GM19035 (cell line): ENCODE data around the gene CLIP1.
"Not testable (repeated sequence)": the region's sequence is repeated elsewhere in the genome, so short reads cannot be mapped to it uniquely, and the experiment has no call there.

Source experiments
- ATAC-seq: cut with Tn5 transposase; IDR thresholded peaks from one replicate; pipeline ENCODE4 v1.9.1; 2021; ENCODE audit not compliant: unreplicated experiment

The CLIP1 gene

DNA sequence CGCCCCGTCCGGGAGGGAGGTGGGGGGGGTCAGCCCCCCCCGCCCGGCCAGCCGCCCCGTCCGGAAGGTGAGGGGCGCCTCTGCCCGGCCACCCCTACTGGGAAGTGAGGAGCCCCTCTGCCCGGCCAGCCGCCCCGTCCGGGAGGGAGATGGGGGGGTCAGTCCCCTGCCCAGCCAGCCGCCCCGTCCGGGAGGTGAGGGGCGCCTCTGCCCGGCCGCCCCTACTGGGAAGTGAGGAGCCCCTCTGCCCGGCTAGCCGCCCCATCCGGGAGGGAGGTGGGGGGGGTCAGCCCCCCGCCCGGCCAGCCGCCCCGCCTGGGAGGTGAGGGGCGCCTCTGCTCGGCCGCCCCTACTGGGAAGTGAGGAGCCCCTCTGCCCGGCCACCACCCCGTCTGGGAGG, 64.9 kb downstream of the CLIP1 start:
- ATAC-seq, result not testable (repeated sequence)

DNA sequence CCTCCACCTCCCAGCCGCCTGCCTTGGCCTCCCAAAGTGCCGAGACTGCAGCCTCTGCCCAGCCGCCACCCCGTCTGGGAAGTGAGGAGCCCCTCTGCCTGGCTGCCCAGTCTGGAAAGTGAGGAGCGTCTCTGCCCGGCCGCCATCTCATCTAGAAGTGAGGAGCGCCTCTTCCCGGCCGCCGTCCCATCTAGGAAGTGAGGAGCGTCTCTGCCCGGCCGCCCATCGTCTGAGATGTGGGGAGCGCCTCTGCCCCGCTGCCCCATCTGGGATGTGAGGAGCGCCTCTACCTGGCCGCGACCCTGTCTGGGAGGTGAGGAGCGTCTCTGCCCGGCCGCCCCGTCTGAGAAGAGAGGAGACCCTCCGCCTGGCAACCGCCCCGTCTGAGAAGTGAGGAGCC, 65.5 kb downstream of the CLIP1 start:
- ATAC-seq, result not testable (repeated sequence)

DNA sequence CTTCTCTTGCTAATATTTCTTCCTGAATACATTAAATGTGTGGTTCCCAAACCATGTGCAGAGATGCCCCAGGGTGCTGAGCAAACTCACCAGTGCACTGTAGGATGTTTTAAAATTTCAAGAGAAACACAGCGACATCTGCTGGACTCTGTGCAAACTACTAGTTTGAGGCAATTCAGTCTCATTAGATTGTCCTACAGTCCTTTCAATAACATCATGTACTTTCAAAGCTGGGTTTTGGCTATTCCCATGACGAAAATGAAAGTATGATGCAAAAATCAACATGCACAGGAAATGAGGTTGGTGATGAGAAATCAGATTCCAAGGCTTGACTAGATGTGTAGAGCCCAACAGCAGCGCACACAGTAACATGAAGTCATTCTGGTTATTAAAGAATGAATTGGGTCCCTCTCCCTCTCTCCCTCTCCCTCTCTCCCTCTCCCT, 66.3 kb downstream of the CLIP1 start:
- ATAC-seq, result no peak

DNA sequence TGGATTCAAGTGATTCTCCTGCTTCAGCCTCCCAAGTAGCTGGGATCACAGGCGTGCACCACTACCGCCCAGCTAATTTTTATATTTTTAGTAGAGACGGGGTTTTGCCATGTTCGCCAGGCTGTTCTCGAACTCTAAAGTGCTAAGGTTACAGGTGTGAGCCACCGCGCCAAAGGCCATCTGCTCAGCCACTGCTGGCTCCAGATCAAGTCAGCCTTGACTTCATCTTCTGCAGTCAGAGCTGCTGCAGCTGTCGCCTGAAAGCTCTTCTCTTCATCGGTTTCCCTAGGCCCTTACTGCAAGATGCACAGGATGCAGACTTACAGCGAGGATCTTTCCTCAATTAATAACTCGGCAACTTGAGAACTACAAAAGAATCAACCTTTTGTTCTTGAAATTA, 66.8 kb downstream of the CLIP1 start:
- no peak for ATAC-seq

DNA sequence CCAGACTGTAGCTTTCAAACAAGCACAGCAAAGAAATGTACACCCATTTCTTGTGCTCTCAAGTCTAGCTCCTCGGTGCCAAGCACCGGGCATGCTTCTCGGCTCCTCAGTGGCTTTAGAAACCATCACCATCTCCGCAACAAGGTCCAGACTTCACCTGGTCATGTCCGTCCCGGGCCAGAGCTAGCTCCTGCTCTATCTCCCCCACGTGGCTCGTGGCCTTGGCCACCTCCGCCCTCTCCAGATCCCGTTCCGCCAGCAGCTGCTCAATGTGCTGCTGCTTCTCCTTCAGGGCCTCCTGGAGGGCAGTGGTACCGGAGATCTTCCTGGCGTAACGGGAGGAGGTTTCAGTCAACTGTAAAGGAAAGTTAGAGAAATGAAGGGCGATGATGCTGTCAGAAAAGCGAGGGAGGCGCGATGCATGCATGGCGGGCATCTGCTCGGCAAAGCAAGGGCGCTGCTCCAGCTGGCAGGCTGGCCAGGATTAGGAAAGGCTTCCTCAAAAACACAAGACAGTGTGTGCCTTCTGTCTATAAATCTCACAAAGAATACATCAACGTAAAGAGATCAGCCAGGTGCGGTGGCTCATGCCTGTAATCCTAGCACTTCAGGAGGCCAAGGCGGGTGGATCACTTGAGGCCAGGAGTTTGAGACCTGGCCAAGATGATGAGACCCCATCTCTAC, 67.4 kb downstream of the CLIP1 start:
- no peak for ATAC-seq

DNA sequence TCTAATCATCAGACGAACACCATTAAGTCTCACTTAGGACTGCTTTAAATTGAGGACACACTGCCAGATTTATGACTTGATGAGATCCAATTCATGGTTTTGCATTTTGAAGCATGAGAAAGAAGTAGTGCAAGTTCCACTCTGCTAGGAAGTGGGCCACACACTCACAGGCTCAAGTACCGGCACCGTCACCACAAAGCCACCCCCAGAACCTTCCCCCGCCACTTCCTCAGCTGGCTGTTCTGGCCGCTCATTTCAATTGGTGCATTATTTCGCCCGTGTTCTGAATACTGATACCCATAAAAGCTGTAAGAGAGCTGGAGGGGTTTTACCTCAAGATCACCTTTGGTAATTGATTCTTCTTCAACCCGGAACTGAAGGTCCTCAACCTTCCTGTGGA, 70.1 kb downstream of the CLIP1 start:
- ATAC-seq, result no peak

DNA sequence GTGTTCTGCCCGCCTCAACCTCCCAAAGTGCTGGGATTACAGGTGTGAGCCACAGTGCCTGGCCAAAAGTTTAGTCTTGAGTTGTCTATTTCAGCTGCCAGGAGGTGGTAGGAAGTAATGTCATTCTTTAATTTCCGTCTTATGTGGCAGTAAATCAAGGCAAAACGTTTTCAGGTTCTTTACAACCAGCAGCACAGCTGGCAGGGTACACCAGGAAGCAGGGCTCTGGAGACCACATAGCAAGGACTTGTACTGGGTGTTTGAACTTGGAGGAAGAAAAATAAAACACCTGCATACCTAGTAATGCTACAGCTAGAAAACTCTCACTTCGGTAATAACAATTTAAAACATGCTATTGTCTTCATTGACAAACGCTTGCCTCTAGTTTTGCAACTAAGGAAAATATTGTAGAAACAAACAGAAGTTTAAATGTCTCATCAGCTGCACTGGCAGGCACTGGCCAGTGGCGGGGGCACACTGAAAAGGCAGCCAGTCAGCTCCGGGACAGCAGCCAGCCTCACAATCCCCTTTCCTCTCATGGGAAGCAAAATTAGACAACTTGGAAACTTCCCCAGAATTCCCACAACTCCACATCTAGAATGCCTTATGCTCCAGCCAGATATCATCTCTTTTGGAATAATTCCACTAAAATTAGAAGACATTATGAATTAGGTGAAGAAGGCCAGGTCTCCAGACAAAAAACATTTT, 72.2 kb downstream of the CLIP1 start:
- no peak for ATAC-seq

DNA sequence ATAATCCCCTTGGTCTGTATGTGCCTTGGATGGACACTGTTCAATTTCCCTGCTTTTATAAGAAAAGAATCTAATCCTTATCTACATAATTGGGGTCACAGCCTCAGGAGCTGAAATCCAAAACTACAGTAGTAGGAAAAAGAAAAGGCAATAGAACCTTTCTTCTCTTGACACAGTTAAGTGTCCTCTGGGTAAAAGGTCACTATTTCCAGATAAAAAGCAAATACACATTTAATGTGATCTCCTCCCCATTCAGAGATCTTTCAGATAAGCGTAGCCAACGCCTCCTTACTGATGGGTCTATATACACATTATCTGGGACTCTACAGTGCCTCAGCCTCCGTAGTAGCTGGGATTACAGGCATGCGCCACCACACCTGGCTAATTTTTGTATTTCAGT, 73.4 kb downstream of the CLIP1 start:
- no peak for ATAC-seq

DNA sequence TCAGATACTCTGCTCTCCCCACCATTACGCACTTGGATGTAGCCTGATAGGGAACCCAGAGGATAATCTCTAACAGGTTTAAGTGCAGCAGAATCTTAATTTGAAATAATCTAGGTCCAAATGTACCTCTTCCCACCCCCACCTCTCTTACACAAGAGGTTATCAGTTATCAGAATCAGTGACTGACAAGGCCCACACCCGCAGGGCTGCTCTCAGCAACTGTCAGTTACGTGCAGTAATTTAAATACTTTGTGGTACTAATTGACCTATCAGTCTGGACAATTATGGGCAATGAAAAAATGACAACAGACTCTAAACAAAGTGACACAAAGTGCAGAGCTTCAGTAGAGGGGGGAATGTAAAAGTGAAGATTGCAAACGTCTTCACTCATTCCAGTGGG, 74.0 kb downstream of the CLIP1 start:
- no peak for ATAC-seq

DNA sequence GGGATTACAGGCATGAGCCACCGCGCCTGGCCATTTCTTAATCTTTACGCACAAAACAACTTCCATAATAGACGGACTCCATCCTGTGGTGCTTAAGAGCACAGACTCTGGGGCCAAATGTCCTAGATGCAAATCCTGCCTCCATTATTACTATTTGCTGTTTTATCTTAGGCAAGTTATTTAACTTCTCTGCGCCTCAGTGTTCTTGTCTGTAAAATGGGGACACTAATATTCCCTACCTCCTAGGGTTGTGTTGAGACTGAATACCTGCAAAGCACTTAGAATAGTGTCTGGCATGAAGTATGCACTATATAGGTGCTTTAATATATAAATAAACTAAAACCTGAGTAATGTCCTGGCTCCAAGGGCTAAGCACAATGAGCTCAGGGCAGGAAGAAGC, 76.4 kb downstream of the CLIP1 start:
- ATAC-seq, result no peak

DNA sequence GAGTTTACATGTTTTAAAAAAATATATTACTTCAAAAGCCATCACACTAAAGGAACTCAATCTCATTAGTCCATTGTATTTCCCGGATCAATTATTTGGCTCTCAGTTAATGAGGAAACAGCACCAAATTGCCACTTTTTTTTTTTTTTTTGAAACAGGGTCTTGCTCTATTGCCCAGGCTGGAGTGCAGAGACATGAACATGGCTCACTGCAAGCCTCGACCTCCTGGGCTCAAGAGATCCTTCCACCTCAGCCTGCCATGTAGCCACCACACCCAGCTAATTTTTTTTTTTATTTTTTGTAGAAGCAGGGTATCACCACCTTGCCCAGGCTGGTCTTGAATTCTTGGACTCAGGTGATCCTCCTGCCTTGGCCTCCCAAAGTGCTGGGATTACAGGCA, 77.4 kb downstream of the CLIP1 start:
- ATAC-seq, result no peak

DNA sequence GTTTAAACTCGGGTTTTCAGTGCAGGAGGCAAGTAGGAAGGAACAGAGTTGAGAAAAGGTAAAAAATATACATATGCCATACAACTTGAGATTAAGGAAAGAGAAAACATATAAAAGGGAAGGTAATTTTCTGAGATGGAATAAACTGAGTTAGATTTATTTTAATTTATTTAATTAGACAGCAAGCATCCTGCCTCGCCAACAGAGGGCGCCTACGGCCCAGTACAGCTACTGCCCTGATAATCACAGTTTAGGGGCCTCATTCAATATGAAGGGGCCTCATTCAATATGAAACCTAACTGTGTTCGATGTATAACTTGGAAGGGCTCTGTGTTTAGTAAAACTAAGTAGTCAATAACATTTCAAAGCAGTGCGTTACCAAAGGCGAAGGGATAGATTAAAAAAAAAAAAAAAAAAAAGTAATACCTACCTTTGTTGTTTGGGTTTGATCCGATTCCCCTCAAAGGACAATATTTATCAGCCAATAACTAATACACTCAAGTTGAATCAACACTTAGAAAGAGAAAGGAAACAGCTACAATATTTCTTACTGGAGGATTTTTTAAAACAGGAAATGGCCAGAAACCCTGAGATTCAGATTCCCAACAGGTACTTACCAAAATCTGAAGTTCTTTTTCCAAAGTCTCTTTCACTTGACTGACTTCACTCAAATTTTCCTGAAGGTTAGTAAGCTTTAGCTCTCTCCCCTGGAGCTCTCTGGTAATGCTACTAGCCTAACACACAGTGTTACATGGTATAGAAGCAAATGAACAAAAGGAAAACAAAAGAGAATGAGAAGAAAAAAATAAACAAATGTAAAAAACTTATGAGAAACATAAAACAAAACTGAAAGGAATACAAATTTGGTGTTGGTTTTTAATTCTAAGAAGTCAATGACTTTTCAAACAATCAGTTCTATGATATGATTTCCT, 86.2 kb downstream of the CLIP1 start:
- ATAC-seq, result no peak

DNA sequence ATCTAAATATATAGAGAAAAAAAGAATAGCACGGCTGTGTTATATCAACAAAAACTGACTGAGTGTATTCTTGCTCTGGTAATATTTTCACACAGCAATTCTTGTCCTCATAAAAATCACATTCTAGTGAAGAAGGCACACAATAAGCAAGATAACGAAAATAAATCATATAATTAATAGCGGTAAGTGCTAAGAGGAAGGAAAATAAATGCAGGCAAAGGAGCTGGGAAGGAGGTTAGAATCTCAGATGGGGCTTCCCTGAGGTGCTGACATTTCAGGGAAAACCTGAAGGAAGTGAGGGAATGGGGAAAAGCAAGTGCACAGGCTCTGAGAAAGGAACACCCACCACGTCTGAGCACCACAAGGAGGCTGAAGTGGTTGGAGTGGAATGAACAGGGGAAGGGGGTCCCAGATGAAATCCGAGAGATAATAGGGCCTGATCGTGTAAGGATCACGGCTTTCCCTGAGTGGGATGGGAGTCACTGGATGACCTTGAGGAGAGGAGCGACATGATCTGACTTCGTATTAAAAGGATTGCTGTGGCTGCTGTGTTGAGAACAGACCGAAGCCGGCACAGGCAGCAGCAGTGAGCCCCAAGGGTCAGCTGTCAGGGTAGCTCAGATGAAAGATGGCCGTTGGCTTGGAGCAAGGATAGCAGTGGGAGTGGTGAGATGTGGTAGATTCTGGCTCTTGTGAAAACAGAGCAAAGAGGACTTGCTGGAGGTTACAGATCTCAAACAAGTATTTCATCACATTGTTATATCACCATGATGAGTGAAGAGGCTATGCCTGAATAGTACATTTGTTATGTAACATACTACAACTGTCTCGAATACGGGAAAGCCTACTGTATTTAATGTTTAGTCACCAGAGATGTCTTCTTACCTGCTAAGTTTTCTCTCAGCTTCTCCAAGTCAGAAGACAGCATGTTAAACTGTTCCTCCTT, 89.1 kb downstream of the CLIP1 start:
- ATAC-seq, result no peak

DNA sequence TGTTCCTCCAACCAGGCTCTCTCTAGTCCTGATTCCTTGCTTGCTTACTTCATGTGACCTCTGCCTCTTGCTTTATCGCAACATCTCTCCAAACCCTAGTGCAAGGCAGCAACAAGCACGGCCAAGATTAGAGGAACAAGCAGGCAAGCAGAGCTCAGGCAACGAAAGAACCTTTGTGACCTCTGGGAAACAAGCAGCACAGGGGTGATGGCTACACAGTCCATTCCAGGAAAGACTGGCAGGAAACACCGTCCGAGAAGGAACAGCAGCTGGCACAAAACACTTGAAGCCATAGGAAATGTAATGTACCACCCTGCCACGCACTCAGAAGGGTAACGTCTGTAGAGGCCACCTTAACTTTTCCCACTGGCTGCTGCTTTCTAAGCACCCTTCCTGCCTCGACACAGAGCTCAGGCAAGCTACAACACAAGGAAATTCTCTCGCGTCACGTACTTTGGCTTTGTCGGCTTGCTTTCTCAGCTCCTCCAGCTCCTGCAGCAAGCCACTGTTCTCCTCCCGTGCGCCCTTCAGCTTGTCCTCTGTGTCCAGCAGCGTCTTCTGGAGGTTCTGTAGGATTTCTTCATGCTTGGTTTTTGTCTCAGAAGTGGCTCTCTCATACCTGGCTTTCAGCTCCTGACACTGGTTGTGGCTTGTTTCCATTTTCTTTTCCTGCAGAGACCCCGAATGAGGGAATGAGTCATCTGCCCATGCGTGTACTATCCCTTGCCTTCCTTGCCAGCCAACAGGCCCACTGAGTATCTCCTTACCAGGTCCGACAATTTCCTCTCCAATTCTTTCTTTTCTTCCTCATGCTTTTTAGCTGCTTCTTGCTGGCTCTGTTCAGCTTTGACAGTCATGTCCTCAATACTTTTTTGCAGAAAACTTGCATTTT, 94.7 kb downstream of the CLIP1 start:
- no peak for ATAC-seq

DNA sequence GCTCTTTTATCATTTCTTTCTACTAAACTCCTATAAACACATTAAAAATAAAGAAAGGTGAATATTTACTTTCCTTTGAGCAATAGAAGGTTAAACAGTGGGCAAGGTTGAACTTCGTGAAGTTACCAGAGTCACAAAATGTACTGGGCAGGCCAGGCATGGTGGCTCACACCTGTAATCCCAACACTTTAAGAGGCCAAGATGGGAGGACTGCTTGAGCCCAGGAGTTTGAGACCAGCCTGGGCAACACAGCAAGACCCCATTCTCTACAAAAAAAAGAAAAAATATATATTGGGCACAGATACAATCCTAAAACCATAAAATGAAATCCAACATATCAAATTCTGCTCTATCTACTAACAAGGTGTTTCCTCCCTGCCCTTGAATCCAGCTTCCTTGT, 95.5 kb downstream of the CLIP1 start:
- ATAC-seq, result no peak

DNA sequence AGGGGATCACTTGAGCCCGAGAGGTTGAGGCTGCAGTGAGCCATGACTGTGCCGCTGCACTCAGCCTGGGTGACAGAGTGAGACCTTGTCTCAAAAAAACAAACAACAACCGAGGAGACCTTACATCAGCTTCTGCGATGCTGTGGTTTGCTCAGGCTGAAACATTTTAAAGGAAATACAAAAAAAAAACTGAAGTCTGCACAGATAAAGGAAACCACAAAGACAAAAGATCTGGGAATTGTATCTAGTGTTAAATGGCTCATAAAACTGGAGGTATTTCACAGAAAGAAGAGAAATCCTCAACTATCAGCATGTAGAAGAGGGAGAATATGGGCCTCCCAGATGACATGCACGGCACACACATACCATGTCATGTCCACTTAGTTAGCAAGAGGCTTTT, 95.9 kb downstream of the CLIP1 start:
- no peak for ATAC-seq

DNA sequence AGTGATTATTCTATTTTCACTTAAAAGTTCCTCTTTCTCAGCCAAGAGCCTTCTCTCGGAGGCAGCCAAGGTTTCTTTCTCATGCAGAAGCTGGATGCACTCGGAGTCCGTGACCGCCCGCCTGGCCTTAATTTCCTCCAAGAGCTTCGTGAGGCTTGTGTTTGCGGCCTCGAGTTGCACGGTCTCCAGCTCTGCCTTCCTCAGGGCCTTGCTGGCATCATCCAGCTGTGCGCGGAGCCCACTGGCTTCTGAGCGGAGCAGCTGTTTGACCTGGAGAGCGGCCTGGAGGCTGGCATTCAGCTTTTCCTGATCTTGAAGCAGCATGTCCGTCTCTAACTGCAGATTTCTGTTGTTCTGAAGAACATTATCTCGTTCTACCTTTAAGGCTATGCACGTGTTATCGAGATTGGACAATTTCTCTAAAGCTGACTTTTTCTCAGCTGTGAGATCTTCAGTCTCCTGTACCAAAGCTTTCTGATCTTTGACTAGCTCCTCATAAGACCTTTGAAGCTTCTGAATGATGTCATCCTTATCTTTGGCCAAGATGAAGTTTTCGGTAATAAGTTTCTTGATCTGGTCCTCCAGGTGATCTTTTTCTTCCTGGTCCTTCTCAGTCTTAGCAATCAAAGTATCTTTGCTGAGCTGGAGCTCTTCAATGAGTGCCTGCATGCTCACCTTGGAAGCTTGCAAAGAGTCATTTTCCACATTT, 99.0 kb downstream of the CLIP1 start:
- no peak for ATAC-seq

DNA sequence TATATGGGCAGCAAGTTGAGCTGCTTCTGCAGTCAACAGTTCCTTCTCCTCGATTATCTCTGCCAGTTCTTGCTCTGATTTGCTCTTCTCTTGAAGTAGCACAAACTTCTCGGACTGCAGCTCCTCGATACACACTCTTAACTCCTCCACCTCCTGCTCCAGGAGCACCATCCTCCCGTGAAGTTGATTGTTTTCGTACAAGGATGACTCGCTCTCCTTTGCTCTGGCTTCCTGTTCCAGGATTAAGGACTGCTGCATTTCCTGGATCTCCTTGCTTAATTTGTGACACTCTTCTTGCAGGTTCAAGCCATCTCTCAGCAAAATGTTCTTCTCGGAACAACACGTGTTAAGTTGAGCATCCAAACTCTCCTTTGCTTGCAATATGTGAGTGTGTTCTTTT, 100.0 kb downstream of the CLIP1 start:
- ATAC-seq, result no peak
